SH-SY5Y (cell line): ENCODE measurements around the gene PLCB3.

Experiments
- GATA2 ChIP-seq: IDR thresholded peaks from 2 replicates; pipeline ENCODE4 v1.6.1; 2011; ENCODE audit warnings: mild to moderate bottlenecking, low read depth, low read length
- GATA3 ChIP-seq: IDR thresholded peaks from 2 replicates; pipeline ENCODE4 v1.6.1; 2011; ENCODE audit warnings: low read depth, mild to moderate bottlenecking, low read length, moderate library complexity

- TF ChIP-seq GATA3 (no peak), GATA2 (no peak)
Measured at GRCh38 chr11:64224151-64224890, 27.0 kb upstream of the PLCB3 start.
